Measurements from ENCODE around the gene DNAJC7.

DNA sequence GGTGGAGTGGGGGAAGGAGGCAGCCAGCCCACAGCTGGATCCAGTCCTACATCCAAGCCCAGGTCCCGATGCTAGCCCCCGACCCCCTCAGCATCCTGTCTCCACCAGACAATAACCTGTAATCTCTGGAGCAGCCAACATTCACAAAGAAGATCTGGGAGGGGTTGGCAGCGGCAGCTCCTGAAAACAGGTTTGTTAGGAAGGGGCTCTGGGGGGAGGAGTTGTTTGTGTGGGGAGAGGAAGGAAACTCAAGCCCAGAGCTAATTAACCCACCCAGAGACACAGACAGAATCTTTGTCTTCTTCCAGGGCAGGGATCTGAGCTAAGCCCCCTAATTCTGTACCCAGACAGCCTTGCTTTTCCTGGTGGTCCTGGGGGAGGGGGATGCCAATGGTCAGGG lies 37.8 kb upstream of the DNAJC7 start:
- TF ChIP-seq POLR2AphosphoS5 (IDR thresholded peaks at IDR 0.05; ENCODE audit: low read depth, low read length) (no peak), TAF1 (IDR thresholded peaks at IDR 0.05; ENCODE audit: borderline replicate concordance, insufficient read depth, low read length) (no peak)
- TF ChIP-seq, protein P1, sequence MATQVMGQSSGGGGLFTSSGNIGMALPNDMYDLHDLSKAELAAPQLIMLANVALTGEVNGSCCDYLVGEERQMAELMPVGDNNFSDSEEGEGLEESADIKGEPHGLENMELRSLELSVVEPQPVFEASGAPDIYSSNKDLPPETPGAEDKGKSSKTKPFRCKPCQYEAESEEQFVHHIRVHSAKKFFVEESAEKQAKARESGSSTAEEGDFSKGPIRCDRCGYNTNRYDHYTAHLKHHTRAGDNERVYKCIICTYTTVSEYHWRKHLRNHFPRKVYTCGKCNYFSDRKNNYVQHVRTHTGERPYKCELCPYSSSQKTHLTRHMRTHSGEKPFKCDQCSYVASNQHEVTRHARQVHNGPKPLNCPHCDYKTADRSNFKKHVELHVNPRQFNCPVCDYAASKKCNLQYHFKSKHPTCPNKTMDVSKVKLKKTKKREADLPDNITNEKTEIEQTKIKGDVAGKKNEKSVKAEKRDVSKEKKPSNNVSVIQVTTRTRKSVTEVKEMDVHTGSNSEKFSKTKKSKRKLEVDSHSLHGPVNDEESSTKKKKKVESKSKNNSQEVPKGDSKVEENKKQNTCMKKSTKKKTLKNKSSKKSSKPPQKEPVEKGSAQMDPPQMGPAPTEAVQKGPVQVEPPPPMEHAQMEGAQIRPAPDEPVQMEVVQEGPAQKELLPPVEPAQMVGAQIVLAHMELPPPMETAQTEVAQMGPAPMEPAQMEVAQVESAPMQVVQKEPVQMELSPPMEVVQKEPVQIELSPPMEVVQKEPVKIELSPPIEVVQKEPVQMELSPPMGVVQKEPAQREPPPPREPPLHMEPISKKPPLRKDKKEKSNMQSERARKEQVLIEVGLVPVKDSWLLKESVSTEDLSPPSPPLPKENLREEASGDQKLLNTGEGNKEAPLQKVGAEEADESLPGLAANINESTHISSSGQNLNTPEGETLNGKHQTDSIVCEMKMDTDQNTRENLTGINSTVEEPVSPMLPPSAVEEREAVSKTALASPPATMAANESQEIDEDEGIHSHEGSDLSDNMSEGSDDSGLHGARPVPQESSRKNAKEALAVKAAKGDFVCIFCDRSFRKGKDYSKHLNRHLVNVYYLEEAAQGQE (IDR thresholded peaks at IDR 0.05; ENCODE audit: insufficient read depth in 1 of 2, low read depth in 2 of 2, low read length in 2 of 2) = no peak

All from PFSK-1 (cell line).